Naive B cell (primary cell): ENCODE measurements around the gene MEIS2. TPM values are rescaled to one million over a fixed set of nuclear protein-coding genes. Genes with fewer than 3 reads are reported as not detected.

Experiments
- ATAC-seq, 2 donors: fragments of 150-1000 bp; cut with Tn5 transposase; 2 replicates each; pipeline ENCODE4 v1.10.0; 2021; ENCODE audit warnings: low read depth in 2 of 2, mild to moderate bottlenecking in 2 of 2, moderate library complexity in 2 of 2
- DNase-seq: peaks from one replicate; pipeline ENCODE4 v3.0.0; 2022
- H3K27ac Mint-ChIP-seq, 6 donors: one replicate each; pipeline ENCODE4 v1.8.0; 2020 to 2022; ENCODE audit warnings: mild to moderate bottlenecking in 6 of 6, mixed read lengths in 6 of 6, moderate library complexity in 5 of 6, inconsistent platforms in 2 of 6
- H3K27me3 Mint-ChIP-seq, 3 donors: one replicate each; pipeline ENCODE4 v1.8.0; 2021 to 2022; ENCODE audit warnings: mixed read lengths in 3 of 3, mild to moderate bottlenecking in 1 of 3
- H3K36me3 Mint-ChIP-seq, 2 donors: one replicate each; pipeline ENCODE4 v1.8.0; 2020 to 2022; ENCODE audit warnings: mixed read lengths in 2 of 2, inconsistent platforms in 1 of 2, mild to moderate bottlenecking in 1 of 2
- H3K4me1 Mint-ChIP-seq, 3 donors: one replicate each; pipeline ENCODE4 v1.8.0; 2020 to 2022; ENCODE audit warnings: mixed read lengths in 3 of 3, inconsistent platforms in 1 of 3, mild to moderate bottlenecking in 1 of 3, moderate library complexity in 1 of 3
- H3K4me3 Mint-ChIP-seq, 8 donors: one replicate each; pipeline ENCODE4 v1.8.0; 2020 to 2022; ENCODE audit warnings: mild to moderate bottlenecking in 8 of 8, mixed read lengths in 8 of 8, moderate library complexity in 8 of 8, inconsistent platforms in 2 of 8
- H3K9me3 Mint-ChIP-seq, 7 donors: one replicate each; pipeline ENCODE4 v1.8.0; 2020 to 2022; ENCODE audit warnings: mixed read lengths in 7 of 7, mild to moderate bottlenecking in 5 of 7, inconsistent platforms in 2 of 7, moderate library complexity in 1 of 7
- polyA plus RNA-seq, 6 donors: library from polyadenylated mRNA; unstranded; fragments of 300-500 nt; fragmentation: Illumina TruSeq; gene quantifications; one replicate each; pipeline ENCODE4 v1.2.3, GENCODE V29; 2021; ENCODE audit warnings: low read depth in 6 of 6

MEIS2 gene
- polyA plus RNA-seq, 6 donors from 2014 or later: not detected

- peaks cover 0 to 3% of the 10 kb centered on the region in 2 donors for H3K36me3 Mint-ChIP-seq
- peaks cover 0 to 8% (median 0%) of the 10 kb centered on the region in 7 donors for H3K9me3 Mint-ChIP-seq
- H3K4me1 Mint-ChIP-seq: no peaks in the 10 kb centered on the region
- ATAC-seq (no peak), DNase-seq (no peak)
- H3K27me3 Mint-ChIP-seq: peaks cover 0 to 6% (median 5%) of the 10 kb centered on the region in 3 donors
- no peak overlapping the region for H3K27ac Mint-ChIP-seq
- no peak overlapping the region for H3K4me3 Mint-ChIP-seq
These were observed 185.2 kb downstream of the MEIS2 start for GRCh38 chr15:36914960-36915808.

- no peak overlapping the region for H3K27ac Mint-ChIP-seq
These were observed 185.9 kb downstream of the MEIS2 start for GRCh38 chr15:36914466-36914865.

GRCh38 chr15:36912311-36912712 is 188.0 kb downstream of the MEIS2 start:
- ATAC-seq: no peak
- H3K36me3 Mint-ChIP-seq: peaks cover 0 to 3% of the 10 kb centered on the region in 2 donors
- peaks cover 0 to 7% (median 5%) of the 10 kb centered on the region in 3 donors for H3K27me3 Mint-ChIP-seq
- H3K4me3 Mint-ChIP-seq: no peak overlapping the region
- no peaks in the 10 kb centered on the region for H3K4me1 Mint-ChIP-seq
- H3K27ac Mint-ChIP-seq: no peak overlapping the region
- no peak for DNase-seq
- peaks cover 0 to 8% (median 0%) of the 10 kb centered on the region in 7 donors for H3K9me3 Mint-ChIP-seq

More at GRCh38 chr15:36914466-36914865, 185.9 kb downstream of the MEIS2 start:
- Mint-ChIP-seq H3K36me3 (peaks cover 0 to 3% of the 10 kb centered on the region in 2 donors), H3K27me3 (peaks cover 4 to 6% (median 5%) of the 10 kb centered on the region in 3 donors), H3K9me3 (peaks cover 0 to 8% (median 0%) of the 10 kb centered on the region in 7 donors), H3K4me3 (no peak overlapping the region), H3K4me1 (no peaks in the 10 kb centered on the region)
- no peak for ATAC-seq
- no peak for DNase-seq

- no peak for DNase-seq
- Mint-ChIP-seq H3K27me3 (peaks cover 0 to 7% (median 5%) of the 10 kb centered on the region in 3 donors), H3K27ac (no peak overlapping the region), H3K4me3 (no peak overlapping the region), H3K36me3 (peaks cover 0 to 3% of the 10 kb centered on the region in 2 donors), H3K4me1 (no peaks in the 10 kb centered on the region), H3K9me3 (peaks cover 0 to 8% (median 0%) of the 10 kb centered on the region in 7 donors)
- no peak for ATAC-seq
These were observed 188.9 kb downstream of the MEIS2 start for GRCh38 chr15:36911322-36911944.

- H3K36me3 Mint-ChIP-seq: peaks cover 0 to under 1% of the 10 kb centered on the region in 2 donors
- H3K9me3 Mint-ChIP-seq: peaks cover 0 to 4% (median 0%) of the 10 kb centered on the region in 7 donors
- no peak overlapping the region for H3K27ac Mint-ChIP-seq
- ATAC-seq (no peak), DNase-seq (no peak)
- H3K4me1 Mint-ChIP-seq: no peaks in the 10 kb centered on the region
- no peak overlapping the region for H3K4me3 Mint-ChIP-seq
- peaks cover 0 to 7% (median 0%) of the 10 kb centered on the region in 3 donors for H3K27me3 Mint-ChIP-seq
These were observed 191.4 kb downstream of the MEIS2 start for GRCh38 chr15:36908991-36909390.

- Mint-ChIP-seq H3K4me3 (no peak overlapping the region), H3K27ac (no peak overlapping the region), H3K9me3 (peaks cover 0 to 4% (median 0%) of the 10 kb centered on the region in 7 donors), H3K27me3 (peaks cover 0 to 7% (median 0%) of the 10 kb centered on the region in 3 donors), H3K36me3 (no peaks in the 10 kb centered on the region), H3K4me1 (no peaks in the 10 kb centered on the region)
- DNase-seq: no peak
- ATAC-seq: no peak
These were observed 193.1 kb downstream of the MEIS2 start for GRCh38 chr15:36907295-36907694.

- Mint-ChIP-seq H3K27me3 (peaks cover 0 to 7% (median 0%) of the 10 kb centered on the region in 3 donors), H3K36me3 (no peaks in the 10 kb centered on the region), H3K4me3 (no peak overlapping the region), H3K4me1 (no peaks in the 10 kb centered on the region), H3K27ac (no peak overlapping the region), H3K9me3 (no peaks in the 10 kb centered on the region)
- ATAC-seq (no peak), DNase-seq (no peak)
These were observed 194.4 kb downstream of the MEIS2 start for GRCh38 chr15:36905908-36906307.

- no peaks in the 10 kb centered on the region for H3K36me3 Mint-ChIP-seq
These were observed 195.6 kb downstream of the MEIS2 start for GRCh38 chr15:36904715-36905114.

GRCh38 chr15:36903922-36904556 is 196.3 kb downstream of the MEIS2 start:
- H3K4me3 Mint-ChIP-seq: no peak overlapping the region
- no peaks in the 10 kb centered on the region for H3K4me1 Mint-ChIP-seq
- H3K9me3 Mint-ChIP-seq: no peaks in the 10 kb centered on the region
- ATAC-seq (no peak), DNase-seq (no peak)
- H3K27ac Mint-ChIP-seq: no peak overlapping the region
- H3K36me3 Mint-ChIP-seq: no peaks in the 10 kb centered on the region
- no peaks in the 10 kb centered on the region for H3K27me3 Mint-ChIP-seq

More at GRCh38 chr15:36904715-36905114, 195.6 kb downstream of the MEIS2 start:
- H3K4me3 Mint-ChIP-seq: no peak overlapping the region
- H3K27ac Mint-ChIP-seq: no peak overlapping the region
- H3K4me1 Mint-ChIP-seq: no peaks in the 10 kb centered on the region
- ATAC-seq: no peak
- H3K27me3 Mint-ChIP-seq: peaks cover 0 to 5% (median 0%) of the 10 kb centered on the region in 3 donors
- DNase-seq: no peak
- H3K9me3 Mint-ChIP-seq: no peaks in the 10 kb centered on the region

- Mint-ChIP-seq H3K27ac (no peak overlapping the region), H3K4me1 (no peaks in the 10 kb centered on the region), H3K27me3 (peaks cover 5 to 6% (median 6%) of the 10 kb centered on the region in 3 donors), H3K9me3 (no peaks in the 10 kb centered on the region), H3K36me3 (no peaks in the 10 kb centered on the region), H3K4me3 (no peak overlapping the region)
- DNase-seq (no peak), ATAC-seq (no peak)
These were observed 197.2 kb downstream of the MEIS2 start for GRCh38 chr15:36903195-36903594.

- DNase-seq (no peak), ATAC-seq (no peak)
- H3K9me3 Mint-ChIP-seq: no peaks in the 10 kb centered on the region
- H3K27me3 Mint-ChIP-seq: peaks cover 5 to 16% (median 6%) of the 10 kb centered on the region in 3 donors
- no peaks in the 10 kb centered on the region for H3K36me3 Mint-ChIP-seq
- H3K4me1 Mint-ChIP-seq: no peaks in the 10 kb centered on the region
- H3K27ac Mint-ChIP-seq: no peak overlapping the region
- no peak overlapping the region for H3K4me3 Mint-ChIP-seq
These were observed 199.3 kb downstream of the MEIS2 start for GRCh38 chr15:36901012-36901411.

GRCh38 chr15:36899696-36900095 is 200.7 kb downstream of the MEIS2 start:
- Mint-ChIP-seq H3K36me3 (no peaks in the 10 kb centered on the region), H3K4me3 (no peak overlapping the region), H3K9me3 (no peaks in the 10 kb centered on the region), H3K4me1 (no peaks in the 10 kb centered on the region), H3K27me3 (peaks cover 7 to 20% (median 12%) of the 10 kb centered on the region in 3 donors), H3K27ac (no peak overlapping the region)
- no peak for DNase-seq
- ATAC-seq: no peak

- Mint-ChIP-seq H3K4me3 (no peak overlapping the region), H3K27ac (no peak overlapping the region), H3K9me3 (no peaks in the 10 kb centered on the region), H3K27me3 (peaks cover 13 to 21% (median 13%) of the 10 kb centered on the region in 3 donors), H3K36me3 (no peaks in the 10 kb centered on the region), H3K4me1 (no peaks in the 10 kb centered on the region)
- DNase-seq (no peak), ATAC-seq (no peak)
These were observed 201.7 kb downstream of the MEIS2 start for GRCh38 chr15:36898536-36899126.
